Gastrocnemius medialis (tissue), 4 donors: ENCODE data around the gene YBX2.

Experiments
- CTCF ChIP-seq, 5 experiments: fragments of 450-650 bp in 3 of 5; fragments of 200-600 bp in 2 of 5; sonication (generic) in 2 of 5; IDR thresholded peaks in 4 of 5; conservative IDR thresholded peaks in 1 of 5; 1 replicate in 4 of 5; 2 replicates in 1 of 5; pipeline ENCODE4 v1.5.1; 2016 to 2019; ENCODE audit warnings: antibody characterized with exemption in 5 of 5, mild to moderate bottlenecking in 3 of 5, moderate library complexity in 3 of 5
- POLR2A ChIP-seq, 2 donors: fragments of 450-650 bp; IDR thresholded peaks; one replicate each; pipeline ENCODE4 v1.6.1; 2017; ENCODE audit warnings: antibody characterized with exemption in 2 of 2, mild to moderate bottlenecking in 2 of 2, moderate library complexity in 2 of 2

- no peak for TF ChIP-seq CTCF (IDR thresholded peaks at IDR 0.05 in 4 of 5, conservative IDR thresholded peaks at IDR 0.05 in 1 of 5)
- TF ChIP-seq POLR2A (IDR thresholded peaks at IDR 0.05) = no peak
Observed at GRCh38 chr17:7260151-7260550, 34.3 kb downstream of the YBX2 start.
